GM12878 (cell line): ENCODE results near the gene SH3BP5. TPM values are rescaled to one million over a fixed set of nuclear protein-coding genes. Genes with fewer than 3 reads are reported as not detected.

Experiments
- ATAC-seq: fragments of 200-7000 bp; cut with Tn5 transposase; 3 replicates; pipeline ENCODE4 v1.9.1; 2020; ENCODE audit warnings: mild to moderate bottlenecking, moderate library complexity
- BruUV-seq: library from RNA; stranded (reverse); fragments of 400-500 nt; replicated peaks from 2 replicates; lab custom pipeline; 2021; lab: Mats Ljungman, UMichigan
- CTCF ChIA-PET: fragments of 300-600 bp; sonication (Branson Sonifier 250); formaldehyde crosslinking; extraction: SDS; loops from one replicate; lab custom pipeline; 2021; ENCODE audit warnings: inconsistent platforms; lab: Yijun Ruan, JAX
- POLR2A ChIA-PET: fragments of 350-600 bp; formaldehyde crosslinking; extraction: SDS; loops from one replicate; lab custom pipeline; 2021; ENCODE audit warnings: inconsistent platforms; lab: Charles Lee
- RAD21 ChIA-PET: fragments of 300-600 bp; sonication (Branson Sonifier 250); formaldehyde crosslinking; loops from one replicate; lab custom pipeline; 2023; ENCODE audit warnings: antibody characterized with exemption; ENCODE audit not compliant: unreplicated experiment; lab: Charles Lee
- SMC1A ChIA-PET: fragments of 300-600 bp; sonication (Branson Sonifier 250); formaldehyde crosslinking; loops from one replicate; lab custom pipeline; 2023; ENCODE audit not compliant: unreplicated experiment, uncharacterized antibody; lab: Charles Lee
- DNase-seq: peaks from one replicate; pipeline ENCODE4 v3.0.0-alpha.2; 2011; ENCODE audit warnings: low read depth, low spot score
- FAIRE-seq: peaks from 3 replicates; lab custom pipeline; 2011; peaks lifted over from hg19 to GRCh38; lab: Jason Lieb, UNC
- H2AFZ ChIP-seq: 2 replicates; pipeline ENCODE4 v1.6.0; 2011; ENCODE audit warnings: low read depth, low read length, control low read depth; ENCODE audit not compliant: control insufficient read depth
- H3K27ac ChIP-seq: 2 replicates; pipeline ENCODE4 v1.5.1; 2011; ENCODE audit warnings: control low read depth; ENCODE audit not compliant: control insufficient read depth, insufficient read depth
- H3K27me3 ChIP-seq, 2 experiments: replicated peaks in 1 of 2; 2 replicates each; pipeline versions ENCODE4 v1.6.0 to v1.6.1; 2011; ENCODE audit warnings: low read length in 1 of 2; ENCODE audit not compliant: control insufficient read depth in 2 of 2, insufficient read depth in 2 of 2
- H3K36me3 ChIP-seq, 2 experiments: 2 replicates each; pipeline ENCODE4 v1.5.1; 2011; ENCODE audit warnings: low read length in 1 of 2; ENCODE audit not compliant: control insufficient read depth in 2 of 2, insufficient read depth in 2 of 2
- H3K4me1 ChIP-seq: 2 replicates; pipeline ENCODE4 v1.6.1; 2011; ENCODE audit warnings: mild to moderate bottlenecking, low read length, moderate library complexity, mixed read lengths; ENCODE audit not compliant: control insufficient read depth, insufficient read depth
- H3K4me2 ChIP-seq: 2 replicates; pipeline ENCODE4 v1.6.0; 2011; ENCODE audit warnings: control low read depth; ENCODE audit not compliant: control insufficient read depth, insufficient read depth
- H3K4me3 ChIP-seq: fragments of 200-600 bp; sonication (generic); 2 replicates; pipeline ENCODE4 v1.5.1; 2016
- H3K79me2 ChIP-seq: 2 replicates; pipeline ENCODE4 v1.6.0; 2011; ENCODE audit warnings: low read length; ENCODE audit not compliant: control insufficient read depth, insufficient read depth
- H3K9ac ChIP-seq: 2 replicates; pipeline ENCODE4 v1.8.0; 2011; ENCODE audit warnings: low read length, control low read depth, mixed read lengths; ENCODE audit not compliant: control insufficient read depth, insufficient read depth
- H3K9me3 ChIP-seq: replicated peaks from 3 replicates; pipeline ENCODE4 v1.5.1; 2011; ENCODE audit warnings: mild to moderate bottlenecking, low read length; ENCODE audit not compliant: control insufficient read depth, insufficient read depth
- H4K20me1 ChIP-seq: 2 replicates; pipeline ENCODE4 v1.6.0; 2011; ENCODE audit not compliant: control insufficient read depth, insufficient read depth
- ATF2 ChIP-seq: IDR thresholded peaks from 2 replicates; pipeline ENCODE4 v1.6.1; 2012; ENCODE audit warnings: low read length, inconsistent platforms
- BMI1 ChIP-seq: fragments of 450-650 bp; IDR thresholded peaks from 2 replicates; pipeline ENCODE4 v1.6.1; 2016; ENCODE audit warnings: mild to moderate bottlenecking, moderate library complexity, borderline replicate concordance
- CTCF ChIP-seq, 3 experiments: IDR thresholded peaks in 2 of 3; conservative IDR thresholded peaks in 1 of 3; 2 replicates each; pipeline ENCODE4 v1.5.1; 2011; ENCODE audit warnings: low read depth in 3 of 3, low read length in 3 of 3, mild to moderate bottlenecking in 3 of 3, control low read depth in 2 of 3, moderate library complexity in 2 of 3, inconsistent platforms in 1 of 3, mixed read lengths in 1 of 3; ENCODE audit not compliant: control insufficient read depth in 2 of 3, insufficient read depth in 1 of 3; ENCODE audit errors: extremely low read depth in 1 of 3
- E2F8 ChIP-seq: fragments of 450-650 bp; IDR thresholded peaks from 2 replicates; pipeline ENCODE4 v1.6.1; 2018; ENCODE audit warnings: mild to moderate bottlenecking, low read depth, moderate library complexity; ENCODE audit not compliant: partially characterized antibody
- HDAC6 ChIP-seq: fragments of 200-600 bp; sonication (generic); IDR thresholded peaks from one replicate; pipeline ENCODE4 v1.8.0; 2017; ENCODE audit warnings: antibody characterized with exemption; ENCODE audit not compliant: unreplicated experiment
- IKZF2 ChIP-seq, 2 experiments: fragments of 450-650 bp; IDR thresholded peaks; 2 replicates each; pipeline ENCODE4 v1.6.1; 2017; ENCODE audit warnings: mild to moderate bottlenecking in 2 of 2, moderate library complexity in 2 of 2
- MAX ChIP-seq: IDR thresholded peaks from 2 replicates; pipeline ENCODE4 v1.6.1; 2012; ENCODE audit warnings: low read depth, low read length, improper control_type of control experiment
- MTA2 ChIP-seq: fragments of 450-650 bp; IDR thresholded peaks from 2 replicates; pipeline ENCODE4 v1.6.1; 2016; ENCODE audit warnings: low read depth, mild to moderate bottlenecking, moderate library complexity
- NFYB ChIP-seq: IDR thresholded peaks from 2 replicates; pipeline ENCODE4 v1.6.1; 2011; ENCODE audit warnings: low read depth, mild to moderate bottlenecking, low read length, improper control_type of control experiment, moderate library complexity; ENCODE audit not compliant: insufficient read depth
- RUNX3 ChIP-seq: IDR thresholded peaks from 2 replicates; pipeline ENCODE4 v1.6.1; 2012; ENCODE audit warnings: low read length, inconsistent platforms
- SMARCA5 ChIP-seq: fragments of 450-650 bp; IDR thresholded peaks from 2 replicates; pipeline ENCODE4 v1.6.1; 2017; ENCODE audit warnings: mild to moderate bottlenecking
- STAT1 ChIP-seq: fragments of 450-650 bp; conservative IDR thresholded peaks from 2 replicates; pipeline ENCODE4 v1.6.1; 2014; ENCODE audit warnings: antibody characterized with exemption, mild to moderate bottlenecking
- ZBTB11 ChIP-seq: fragments of 450-650 bp; formaldehyde crosslinking; IDR thresholded peaks from 2 replicates; pipeline ENCODE4 v1.5.0; 2022; ENCODE audit warnings: mild to moderate bottlenecking, missing genetic modification characterization
- ZZZ3 ChIP-seq: IDR thresholded peaks from 2 replicates; pipeline ENCODE4 v1.6.1; 2011; ENCODE audit warnings: low read depth; ENCODE audit not compliant: control insufficient read depth, insufficient read length
- WGBS: methylation state at CpG from one replicate; pipeline ENCODE4 v1.1.6; 2016; ENCODE audit warnings: low lambda C conversion rate; ENCODE audit not compliant: insufficient replicate concordance, insufficient coverage; ENCODE audit errors: missing lambda C conversion rate; 5-methylcytosine and 5-hydroxymethylcytosine counted together
- in situ Hi-C: fragments of 300-500 bp; cut with MboI; formaldehyde crosslinking; loops from 9 replicates; pipeline ENCODE4 v1.14.3; 2018; ENCODE audit warnings: mixed read lengths
- intact Hi-C: fragments of 100-400 bp; cut with micrococcal nuclease; formaldehyde crosslinking; loops from one replicate; pipeline ENCODE4 v1.14.2; 2022; ENCODE audit not compliant: unreplicated experiment
- polyA plus RNA-seq, 11 experiments: library from polyadenylated mRNA; depleted of rRNA in 4 of 11; unstranded in 6 of 11; stranded (reverse) in 5 of 11; fragments of >200 nt; fragmentation: Nextera tagmentation in 4 of 11; fragmentation: Illumina TruSeq in 1 of 11; extraction: Ambion mirVana in 4 of 11; extraction: Trizol in 1 of 11; gene quantifications; 1 replicate in 1 of 11; 2 replicates in 10 of 11; pipeline versions ENCODE4 v1.2.1 to v1.2.3, GENCODE V29; 2011 to 2016; ENCODE audit warnings: inconsistent platforms in 2 of 11, missing spikeins in 2 of 11, low read depth in 1 of 11
- total RNA-seq, 4 experiments: library from RNA; depleted of rRNA in 3 of 4; stranded (reverse); fragments of >200 nt in 3 of 4; fragmentation: Illumina TruSeq in 1 of 4; extraction: Trizol in 1 of 4; gene quantifications; 2 replicates each; pipeline versions ENCODE4 v1.2.1 to v1.2.3, GENCODE V29; 2013 to 2021

SH3BP5 gene
- total and polyA plus RNA-seq, 10 of the 15 experiments (the other 5 are each of a cell fraction or from before 2014, with no cell fraction given): 14.9 to 87.5 (median 43.7) TPM

GRCh38 chr3:15326673-15327072 is 5.7 kb downstream of the SH3BP5 start:
- ChIA-PET CTCF (no interaction called here), RAD21 (interaction anchor here (0.7 kb wide), 1 partner anchor 9 kb away, joined by 3 read pairs; no protein-coding TSS in a partner anchor), SMC1A (interaction anchor here (0.6 to 6.0 kb wide), 3 partner anchors 18 to 59 kb away, joined by 3 to 40 read pairs (median 4); no protein-coding TSS in a partner anchor), POLR2A (interaction anchor here (1.2 kb wide), 1 partner anchor 20 kb away, joined by 3 read pairs; no protein-coding TSS in a partner anchor)
- FAIRE-seq: no peak
- Histone ChIP-seq H3K4me3 (no peak overlapping the region), H3K36me3 (peaks cover 17 to 25% of the 10 kb centered on the region in 2 experiments), H3K27me3 (no peaks in the 10 kb centered on the region), H3K79me2 (peaks cover 31% of the 10 kb centered on the region), H3K27ac (no peak overlapping the region), H3K9me3 (no peaks in the 10 kb centered on the region), H4K20me1 (no peaks in the 10 kb centered on the region), H3K4me1 (peaks cover 28% of the 10 kb centered on the region), H3K4me2 (no peak overlapping the region), H3K9ac (no peak overlapping the region), H2AFZ (no peak overlapping the region)
- no peak for ATAC-seq
- in situ Hi-C loops: no loop called here
- 93% methylated on average over 2 of the region's 2 CpGs for WGBS
- no peak for DNase-seq
- intact Hi-C loops: no loop called here
- no TSS peak for BruUV-seq
- TF ChIP-seq IKZF2 (IDR thresholded peaks at IDR 0.05) (no peak), SMARCA5 (no peak), HDAC6 (no peak), ATF2 (no peak), BMI1 (no peak), STAT1 (no peak), RUNX3 (no peak), MAX (no peak), ZBTB11 (CRISPR knock-in tag) (no peak), E2F8 (no peak), ZZZ3 (no peak), NFYB (no peak), CTCF (IDR thresholded peaks at IDR 0.05 in 2 of 3, conservative IDR thresholded peaks at IDR 0.05 in 1 of 3; ENCODE audit: control insufficient read depth in 2 of 3, extremely low read depth in 1 of 3, insufficient read depth in 1 of 3, low read depth in 3 of 3, low read length in 3 of 3) (no peak), MTA2 (no peak)
